H1 (cell line): Measurements from ENCODE around the gene DAAM1. TPM values are rescaled to one million over a fixed set of nuclear protein-coding genes. Genes with fewer than 3 reads are reported as not detected.

ENCODE experiments used
- EGR1 ChIP-seq: IDR thresholded peaks from 2 replicates; pipeline ENCODE4 v1.6.1; 2011; ENCODE audit warnings: low read depth, low read length, borderline replicate concordance
- MAFK ChIP-seq: IDR thresholded peaks from 2 replicates; pipeline ENCODE4 v1.6.1; 2012; ENCODE audit warnings: low read depth, mild to moderate bottlenecking, improper control_type of control experiment, low read length
- NRF1 ChIP-seq: IDR thresholded peaks from 2 replicates; pipeline ENCODE4 v1.6.1; 2011; ENCODE audit warnings: mild to moderate bottlenecking, low read depth, low read length, improper control_type of control experiment
- RNF2 ChIP-seq: fragments of 200-900, 300-1000 bp; sonication (generic); IDR thresholded peaks from 2 replicates; pipeline ENCODE4 v1.7.1; 2016; ENCODE audit warnings: borderline replicate concordance, low read depth, mild to moderate bottlenecking, antibody characterized with exemption, low read length; ENCODE audit not compliant: poor library complexity, severe bottlenecking; ENCODE audit errors: missing control alignments
- RXRA ChIP-seq: IDR thresholded peaks from 2 replicates; pipeline ENCODE4 v1.6.1; 2011; ENCODE audit warnings: low read depth, mild to moderate bottlenecking, low read length, moderate library complexity; ENCODE audit not compliant: insufficient read depth
- SAP30 ChIP-seq: fragments of 300-600 bp; sonication (generic); IDR thresholded peaks from 2 replicates; pipeline ENCODE4 v1.7.1; 2012; ENCODE audit warnings: low read length, moderate library complexity, mild to moderate bottlenecking, inconsistent platforms; ENCODE audit not compliant: insufficient read depth, insufficient replicate concordance
- SIN3A ChIP-seq, 2 experiments: IDR thresholded peaks in 1 of 2; conservative IDR thresholded peaks in 1 of 2; 2 replicates each; pipeline ENCODE4 v1.6.1; 2011 to 2012; ENCODE audit warnings: low read length in 2 of 2, improper control_type of control experiment in 1 of 2, low read depth in 1 of 2, mild to moderate bottlenecking in 1 of 2
- TAF1 ChIP-seq: IDR thresholded peaks from 2 replicates; pipeline ENCODE4 v1.6.1; 2011; ENCODE audit warnings: mild to moderate bottlenecking, low read depth, low read length
- TBP ChIP-seq: IDR thresholded peaks from 2 replicates; pipeline ENCODE4 v1.6.1; 2011; ENCODE audit warnings: low read depth, low read length, improper control_type of control experiment
- YY1 ChIP-seq: IDR thresholded peaks from 2 replicates; pipeline ENCODE4 v1.6.1; 2011; ENCODE audit warnings: low read depth, mild to moderate bottlenecking, low read length
- polyA plus RNA-seq, 7 experiments: library from polyadenylated mRNA; depleted of rRNA in 3 of 7; stranded (reverse) in 5 of 7; unstranded in 2 of 7; fragments of >200 nt in 5 of 7; fragments of 200-250 nt in 2 of 7; gene quantifications; 1 replicate in 5 of 7; 2 replicates in 1 of 7; 4 replicates in 1 of 7; pipeline versions ENCODE4 v1.2.1 to v1.2.3, GENCODE V29; 2011 to 2013; ENCODE audit warnings: missing spikeins in 2 of 7, mixed read lengths in 2 of 7
- total RNA-seq: library from RNA; stranded (reverse); fragmentation: NEBNext Ultra II Directional; extraction: Animal tissue kit (Norgen Biotek cat#: 25700); gene quantifications from 2 replicates; pipeline ENCODE4 v1.2.1, GENCODE V29; 2021
- TF ChIP-seq, protein P1 (sequence below): fragments of 300-600 bp; sonication (generic); IDR thresholded peaks from 2 replicates; pipeline ENCODE4 v1.7.1; 2012; ENCODE audit warnings: low read length, moderate library complexity, mild to moderate bottlenecking, inconsistent platforms; ENCODE audit not compliant: insufficient replicate concordance

DAAM1 gene
- total and polyA plus RNA-seq, 2 of the 8 experiments (the other 6 are each of a cell fraction or from before 2014, with no cell fraction given), result 5.0 to 44.9 TPM

DNA sequence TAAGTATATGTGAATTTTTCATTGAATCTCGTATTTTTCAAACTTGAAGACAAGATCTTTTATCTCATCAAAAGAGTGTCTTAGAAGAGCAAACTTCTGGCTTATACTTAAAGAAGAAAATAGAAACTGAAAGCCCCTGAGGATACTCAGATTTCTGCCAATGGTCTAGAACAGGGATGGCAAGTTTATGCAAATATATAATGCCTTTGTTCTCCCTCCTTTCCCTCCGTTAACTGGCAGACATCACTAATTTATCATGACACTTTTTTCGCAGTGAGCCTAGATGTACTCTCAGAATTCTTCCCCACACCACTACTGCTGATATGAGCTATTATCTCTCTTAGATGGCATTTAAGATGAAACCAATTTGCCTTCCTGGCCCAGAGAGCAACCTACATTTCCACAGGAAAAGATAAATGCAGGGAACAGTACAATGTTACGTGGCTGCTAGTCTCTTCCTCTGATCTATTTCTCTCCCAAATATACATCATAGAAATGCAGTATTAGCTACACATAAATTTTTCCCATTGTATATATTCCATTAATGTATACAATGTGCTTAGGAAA lies 40.0 kb upstream of the DAAM1 start (continued):
- TF ChIP-seq, protein P1, sequence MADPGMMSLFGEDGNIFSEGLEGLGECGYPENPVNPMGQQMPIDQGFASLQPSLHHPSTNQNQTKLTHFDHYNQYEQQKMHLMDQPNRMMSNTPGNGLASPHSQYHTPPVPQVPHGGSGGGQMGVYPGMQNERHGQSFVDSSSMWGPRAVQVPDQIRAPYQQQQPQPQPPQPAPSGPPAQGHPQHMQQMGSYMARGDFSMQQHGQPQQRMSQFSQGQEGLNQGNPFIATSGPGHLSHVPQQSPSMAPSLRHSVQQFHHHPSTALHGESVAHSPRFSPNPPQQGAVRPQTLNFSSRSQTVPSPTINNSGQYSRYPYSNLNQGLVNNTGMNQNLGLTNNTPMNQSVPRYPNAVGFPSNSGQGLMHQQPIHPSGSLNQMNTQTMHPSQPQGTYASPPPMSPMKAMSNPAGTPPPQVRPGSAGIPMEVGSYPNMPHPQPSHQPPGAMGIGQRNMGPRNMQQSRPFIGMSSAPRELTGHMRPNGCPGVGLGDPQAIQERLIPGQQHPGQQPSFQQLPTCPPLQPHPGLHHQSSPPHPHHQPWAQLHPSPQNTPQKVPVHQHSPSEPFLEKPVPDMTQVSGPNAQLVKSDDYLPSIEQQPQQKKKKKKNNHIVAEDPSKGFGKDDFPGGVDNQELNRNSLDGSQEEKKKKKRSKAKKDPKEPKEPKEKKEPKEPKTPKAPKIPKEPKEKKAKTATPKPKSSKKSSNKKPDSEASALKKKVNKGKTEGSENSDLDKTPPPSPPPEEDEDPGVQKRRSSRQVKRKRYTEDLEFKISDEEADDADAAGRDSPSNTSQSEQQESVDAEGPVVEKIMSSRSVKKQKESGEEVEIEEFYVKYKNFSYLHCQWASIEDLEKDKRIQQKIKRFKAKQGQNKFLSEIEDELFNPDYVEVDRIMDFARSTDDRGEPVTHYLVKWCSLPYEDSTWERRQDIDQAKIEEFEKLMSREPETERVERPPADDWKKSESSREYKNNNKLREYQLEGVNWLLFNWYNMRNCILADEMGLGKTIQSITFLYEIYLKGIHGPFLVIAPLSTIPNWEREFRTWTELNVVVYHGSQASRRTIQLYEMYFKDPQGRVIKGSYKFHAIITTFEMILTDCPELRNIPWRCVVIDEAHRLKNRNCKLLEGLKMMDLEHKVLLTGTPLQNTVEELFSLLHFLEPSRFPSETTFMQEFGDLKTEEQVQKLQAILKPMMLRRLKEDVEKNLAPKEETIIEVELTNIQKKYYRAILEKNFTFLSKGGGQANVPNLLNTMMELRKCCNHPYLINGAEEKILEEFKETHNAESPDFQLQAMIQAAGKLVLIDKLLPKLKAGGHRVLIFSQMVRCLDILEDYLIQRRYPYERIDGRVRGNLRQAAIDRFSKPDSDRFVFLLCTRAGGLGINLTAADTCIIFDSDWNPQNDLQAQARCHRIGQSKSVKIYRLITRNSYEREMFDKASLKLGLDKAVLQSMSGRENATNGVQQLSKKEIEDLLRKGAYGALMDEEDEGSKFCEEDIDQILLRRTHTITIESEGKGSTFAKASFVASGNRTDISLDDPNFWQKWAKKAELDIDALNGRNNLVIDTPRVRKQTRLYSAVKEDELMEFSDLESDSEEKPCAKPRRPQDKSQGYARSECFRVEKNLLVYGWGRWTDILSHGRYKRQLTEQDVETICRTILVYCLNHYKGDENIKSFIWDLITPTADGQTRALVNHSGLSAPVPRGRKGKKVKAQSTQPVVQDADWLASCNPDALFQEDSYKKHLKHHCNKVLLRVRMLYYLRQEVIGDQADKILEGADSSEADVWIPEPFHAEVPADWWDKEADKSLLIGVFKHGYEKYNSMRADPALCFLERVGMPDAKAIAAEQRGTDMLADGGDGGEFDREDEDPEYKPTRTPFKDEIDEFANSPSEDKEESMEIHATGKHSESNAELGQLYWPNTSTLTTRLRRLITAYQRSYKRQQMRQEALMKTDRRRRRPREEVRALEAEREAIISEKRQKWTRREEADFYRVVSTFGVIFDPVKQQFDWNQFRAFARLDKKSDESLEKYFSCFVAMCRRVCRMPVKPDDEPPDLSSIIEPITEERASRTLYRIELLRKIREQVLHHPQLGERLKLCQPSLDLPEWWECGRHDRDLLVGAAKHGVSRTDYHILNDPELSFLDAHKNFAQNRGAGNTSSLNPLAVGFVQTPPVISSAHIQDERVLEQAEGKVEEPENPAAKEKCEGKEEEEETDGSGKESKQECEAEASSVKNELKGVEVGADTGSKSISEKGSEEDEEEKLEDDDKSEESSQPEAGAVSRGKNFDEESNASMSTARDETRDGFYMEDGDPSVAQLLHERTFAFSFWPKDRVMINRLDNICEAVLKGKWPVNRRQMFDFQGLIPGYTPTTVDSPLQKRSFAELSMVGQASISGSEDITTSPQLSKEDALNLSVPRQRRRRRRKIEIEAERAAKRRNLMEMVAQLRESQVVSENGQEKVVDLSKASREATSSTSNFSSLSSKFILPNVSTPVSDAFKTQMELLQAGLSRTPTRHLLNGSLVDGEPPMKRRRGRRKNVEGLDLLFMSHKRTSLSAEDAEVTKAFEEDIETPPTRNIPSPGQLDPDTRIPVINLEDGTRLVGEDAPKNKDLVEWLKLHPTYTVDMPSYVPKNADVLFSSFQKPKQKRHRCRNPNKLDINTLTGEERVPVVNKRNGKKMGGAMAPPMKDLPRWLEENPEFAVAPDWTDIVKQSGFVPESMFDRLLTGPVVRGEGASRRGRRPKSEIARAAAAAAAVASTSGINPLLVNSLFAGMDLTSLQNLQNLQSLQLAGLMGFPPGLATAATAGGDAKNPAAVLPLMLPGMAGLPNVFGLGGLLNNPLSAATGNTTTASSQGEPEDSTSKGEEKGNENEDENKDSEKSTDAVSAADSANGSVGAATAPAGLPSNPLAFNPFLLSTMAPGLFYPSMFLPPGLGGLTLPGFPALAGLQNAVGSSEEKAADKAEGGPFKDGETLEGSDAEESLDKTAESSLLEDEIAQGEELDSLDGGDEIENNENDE, result no peak
- TF ChIP-seq EGR1 (no peak), YY1 (no peak), TAF1 (no peak), MAFK (no peak), SAP30 (no peak), TBP (no peak), SIN3A (conservative IDR thresholded peaks at IDR 0.05 in 1 of 2, IDR thresholded peaks at IDR 0.05 in 1 of 2; ENCODE audit: low read depth in 1 of 2, low read length in 2 of 2) (no peak), NRF1 (no peak), RXRA (no peak), RNF2 (no peak)
